Left kidney (tissue), 2 donors: ENCODE measurements around the gene PTPA. TPM values are rescaled to one million over a fixed set of nuclear protein-coding genes. Genes with fewer than 3 reads are reported as not detected.
"Not testable (repeated sequence)": the region's sequence is repeated elsewhere in the genome, so short reads cannot be mapped to it uniquely, and the experiment has no call there.

Experiments
- DNase-seq: peaks from one replicate; pipeline ENCODE4 v3.0.0-alpha.2; 2013
- polyA plus RNA-seq: library from polyadenylated mRNA; unstranded; fragments of 120-200 nt; gene quantifications from one replicate; pipeline ENCODE4 v1.2.1, GENCODE V29; 2013; ENCODE audit not compliant: insufficient read length

The PTPA gene
- polyA plus RNA-seq, 1 donor: 104 TPM

DNA sequence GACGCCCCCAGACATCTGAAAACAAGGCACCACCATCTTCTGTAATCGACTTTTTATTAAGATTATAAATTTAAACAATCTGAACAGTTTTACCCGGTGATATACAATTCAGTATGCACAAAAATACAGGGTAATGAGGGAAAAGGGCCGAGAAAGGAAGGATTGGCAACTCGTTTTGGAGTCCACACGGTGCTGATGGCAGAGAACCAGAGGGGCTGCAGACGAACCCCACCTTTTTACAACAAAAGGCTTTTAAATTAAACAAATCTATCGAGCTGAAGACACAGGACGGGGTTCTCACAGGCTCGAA, 64.3 kb downstream of the PTPA start:
- no peak for DNase-seq

DNA sequence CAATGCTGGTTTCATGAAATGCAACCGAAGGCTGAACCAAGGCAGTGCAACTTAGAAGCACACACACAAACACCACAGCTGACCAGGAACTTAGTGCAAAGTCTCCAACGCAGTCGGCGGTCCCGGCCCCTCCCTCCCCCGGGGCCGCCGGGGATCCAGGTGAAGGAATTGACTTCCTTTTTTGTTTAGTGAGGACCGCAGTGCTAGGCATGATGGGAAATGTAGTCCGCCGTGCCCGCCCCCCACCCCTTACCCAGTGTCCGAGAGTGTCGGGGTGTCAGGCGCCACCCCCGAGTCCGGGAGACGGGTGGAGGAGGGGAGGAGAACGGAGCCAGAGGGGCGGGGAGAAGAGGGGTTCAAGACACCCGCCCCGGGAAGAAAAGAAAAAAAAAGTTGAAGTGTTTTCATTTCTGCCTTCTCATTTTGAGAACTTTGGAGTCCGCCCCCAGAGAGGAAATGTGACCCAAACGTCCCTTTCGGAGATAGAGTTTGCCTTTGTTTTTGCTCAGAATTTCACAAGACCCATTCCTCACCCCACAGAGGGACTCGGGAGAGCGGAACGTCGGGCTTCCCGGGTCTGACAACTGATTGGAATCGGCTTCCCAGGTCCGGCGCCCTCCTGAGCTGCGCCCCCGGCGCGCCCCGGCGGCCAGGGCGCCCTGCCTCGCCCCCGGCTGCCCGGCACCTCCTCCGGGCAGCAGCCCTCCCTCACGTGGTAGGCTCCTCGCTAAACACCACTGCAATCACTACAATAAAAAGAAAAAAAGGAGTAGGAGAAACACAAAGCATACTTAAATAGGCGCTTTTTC, 64.8 kb downstream of the PTPA start:
- peak; percentile 93 for DNase-seq

DNA sequence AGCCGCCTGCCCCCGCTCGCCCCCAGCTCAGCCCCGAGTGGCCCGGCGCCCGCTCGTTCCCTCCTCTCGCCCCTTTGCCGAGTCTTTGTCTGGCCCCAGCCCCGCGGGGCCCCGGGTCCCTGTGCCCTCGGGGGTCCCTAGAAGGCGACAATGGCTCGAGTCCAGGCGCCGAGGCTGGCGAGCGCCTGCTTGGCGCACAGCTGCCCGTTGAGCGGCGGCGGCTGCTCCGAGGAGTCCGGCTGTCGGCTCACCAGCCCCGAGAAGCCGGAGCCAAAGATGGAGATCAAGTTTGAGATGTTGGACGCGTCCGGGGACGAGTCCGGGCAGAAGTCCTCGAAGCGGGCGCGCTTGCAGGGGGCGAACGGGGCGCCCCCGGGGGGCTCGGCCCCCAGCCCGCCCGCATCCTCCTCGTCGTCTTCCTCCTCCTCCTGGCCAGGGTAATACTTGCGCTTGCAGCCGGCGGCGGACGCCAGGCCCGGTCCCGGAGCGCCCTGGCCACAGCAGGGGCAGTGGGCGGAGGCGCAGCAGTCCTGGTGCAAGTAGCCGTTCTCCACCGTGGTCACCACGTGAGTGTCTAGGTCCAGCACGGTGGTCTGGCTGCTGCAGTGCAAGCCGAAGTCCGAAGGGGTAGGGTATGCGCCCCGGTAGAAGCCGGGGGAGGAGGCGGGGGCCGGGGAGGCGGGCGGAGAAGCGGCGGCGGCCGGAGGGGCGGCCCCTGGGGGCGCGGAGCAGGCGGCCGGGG, 65.7 kb downstream of the PTPA start:
- DNase-seq: no peak

DNA sequence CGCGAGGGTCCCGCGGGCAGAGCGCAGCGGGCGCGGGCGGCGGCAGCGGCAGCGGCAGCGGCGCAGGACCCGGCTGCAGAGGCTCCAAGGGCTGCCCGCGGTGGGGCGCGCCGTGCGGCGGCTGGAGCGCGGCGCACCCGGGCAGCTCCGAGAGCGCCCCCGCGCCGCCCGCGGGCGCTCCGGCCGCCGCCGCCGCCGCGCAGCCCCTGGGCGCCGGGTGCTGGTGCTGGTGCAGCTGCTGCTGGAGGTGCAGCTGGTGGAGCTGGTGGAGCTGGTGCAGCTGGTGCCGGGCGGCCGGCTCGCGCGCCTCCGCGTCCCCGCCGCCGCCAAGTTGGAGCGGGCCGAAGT, 66.2 kb downstream of the PTPA start:
- DNase-seq: no peak

GRCh38 chr9:129177791-129178567, 66.8 kb downstream of the PTPA start, which contains the start of gene IER5L:
IER5L (minus strand) TSS chr9:129178261; CDS start chr9:129178052, 209 bp downstream.
- DNase-seq: peak; percentile 96

GRCh38 chr9:129178568-129179382, 67.6 kb downstream of the PTPA start:
- DNase-seq: no peak

GRCh38 chr9:129181246-129181645, 70.0 kb downstream of the PTPA start:
- no peak for DNase-seq

- DNase-seq: no peak
Measured at GRCh38 chr9:129182122-129182521, 70.9 kb downstream of the PTPA start.

DNA sequence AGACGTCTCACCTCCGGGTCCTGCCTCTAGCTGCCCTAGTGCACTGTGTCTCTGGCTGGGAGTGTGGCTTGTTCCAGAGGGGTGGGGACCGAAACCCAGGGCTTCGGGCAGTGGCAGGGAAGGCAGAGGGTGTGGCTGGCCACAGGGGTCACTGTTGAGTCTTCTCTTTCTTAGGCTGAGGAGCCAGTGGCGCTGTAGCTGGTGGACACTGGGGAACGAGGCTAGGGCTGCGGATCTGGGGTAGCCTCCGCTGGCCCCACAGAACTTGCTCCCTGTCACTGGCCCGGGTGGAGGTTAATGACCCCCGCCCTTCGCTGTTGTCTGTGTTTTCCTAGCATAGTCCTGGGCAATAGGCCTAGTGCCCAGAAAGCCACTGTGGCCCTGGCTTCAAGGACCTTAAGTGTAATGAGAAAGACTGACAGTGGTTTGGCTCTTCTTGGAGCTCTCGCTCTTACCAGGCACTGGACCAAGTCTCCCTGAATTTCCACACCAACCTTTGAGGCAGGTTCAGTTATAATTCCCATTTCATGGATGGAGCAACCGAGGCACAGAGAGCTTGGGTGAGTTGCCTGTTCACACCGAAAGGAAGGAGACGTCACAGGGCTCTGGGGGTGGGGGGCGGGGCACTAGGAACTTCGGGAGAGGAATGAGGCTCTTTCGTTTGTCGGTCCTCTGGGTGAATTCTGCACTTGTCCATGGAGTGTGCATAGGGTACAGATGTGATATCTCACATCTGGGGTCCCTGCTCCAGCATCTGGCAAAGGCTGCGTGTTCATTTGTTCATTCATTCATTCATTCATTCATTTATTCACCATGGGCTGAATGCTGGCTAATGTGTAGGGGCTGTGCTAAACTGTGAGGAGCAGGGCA, 71.6 kb downstream of the PTPA start:
- no peak for DNase-seq

GRCh38 chr9:129183495-129184218, 72.4 kb downstream of the PTPA start:
- no peak for DNase-seq

DNA sequence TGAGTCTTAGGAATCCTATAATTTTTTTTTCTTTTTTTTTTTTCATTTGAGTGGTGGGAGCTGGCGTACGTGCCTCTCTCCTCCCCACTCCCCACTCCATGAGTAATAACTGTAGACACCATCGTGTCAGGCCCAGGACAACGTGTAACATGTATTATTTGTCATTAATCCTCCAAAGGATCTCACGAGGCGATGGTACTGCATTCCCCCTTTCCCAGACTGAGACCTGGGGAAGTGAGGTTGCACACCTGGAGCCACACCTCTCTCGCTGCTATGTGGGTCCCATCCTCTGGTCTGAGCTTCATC, 73.0 kb downstream of the PTPA start:
- DNase-seq: no peak

DNA sequence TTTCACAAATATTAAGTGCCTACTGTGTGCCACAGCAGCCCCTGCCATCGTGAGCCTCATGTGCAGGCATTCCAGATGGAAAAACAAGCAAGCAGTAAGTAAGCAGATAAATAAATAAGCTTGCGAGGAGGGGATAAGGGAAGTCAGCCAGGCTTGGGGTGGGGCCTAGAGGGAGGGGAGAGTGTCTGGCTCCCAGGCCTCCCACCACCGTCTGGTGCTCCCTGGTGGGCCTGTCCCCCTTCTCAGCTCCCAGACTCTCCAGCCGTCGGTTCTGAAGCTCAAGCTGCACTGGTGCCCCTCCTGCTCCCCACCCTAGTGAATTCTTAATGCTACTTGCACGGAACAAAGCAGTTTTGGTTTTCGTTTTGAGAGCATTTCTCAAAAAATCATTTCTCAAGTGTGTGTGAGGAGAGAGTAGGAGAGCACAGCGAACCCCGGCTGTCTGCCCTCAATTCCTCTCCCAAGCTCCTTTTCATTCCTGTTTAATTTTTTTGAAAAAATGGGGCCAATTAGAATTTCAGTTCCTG, 73.4 kb downstream of the PTPA start:
- DNase-seq: no peak

DNA sequence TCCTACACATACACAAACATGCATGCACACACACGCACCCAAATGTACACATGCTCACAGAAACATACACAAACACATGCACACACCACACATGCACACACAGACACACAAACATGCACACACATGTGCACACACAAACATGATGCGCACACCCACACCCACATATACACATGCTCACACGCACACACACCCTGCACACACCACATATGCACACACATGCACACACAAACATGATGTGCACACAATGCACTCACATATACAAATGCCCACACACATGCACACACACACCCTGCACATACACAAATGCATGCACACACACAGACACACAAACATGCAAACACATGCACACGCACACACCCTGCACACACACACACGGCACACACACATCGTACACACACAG, 74.2 kb downstream of the PTPA start:
- no peak for DNase-seq

DNA sequence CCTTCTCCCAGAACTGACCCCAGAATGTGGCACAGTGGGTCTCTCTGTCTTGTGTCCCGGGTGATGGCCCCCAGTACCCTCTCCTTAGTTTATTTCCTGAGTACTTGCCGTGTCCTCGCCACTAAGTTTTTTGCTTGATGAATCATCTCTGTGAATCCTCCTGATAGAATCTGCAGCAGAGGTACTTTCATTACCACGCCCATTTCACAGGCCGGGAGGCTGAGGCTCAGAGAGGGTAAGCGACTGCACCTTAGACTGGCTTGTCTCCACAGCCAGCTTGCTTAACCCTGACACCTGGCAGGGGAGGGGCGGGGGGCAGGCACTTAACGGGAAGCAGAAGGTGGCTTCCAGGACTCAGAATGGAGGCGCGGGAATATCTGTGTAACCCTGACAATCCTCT, 74.8 kb downstream of the PTPA start:
- no peak for DNase-seq

DNA sequence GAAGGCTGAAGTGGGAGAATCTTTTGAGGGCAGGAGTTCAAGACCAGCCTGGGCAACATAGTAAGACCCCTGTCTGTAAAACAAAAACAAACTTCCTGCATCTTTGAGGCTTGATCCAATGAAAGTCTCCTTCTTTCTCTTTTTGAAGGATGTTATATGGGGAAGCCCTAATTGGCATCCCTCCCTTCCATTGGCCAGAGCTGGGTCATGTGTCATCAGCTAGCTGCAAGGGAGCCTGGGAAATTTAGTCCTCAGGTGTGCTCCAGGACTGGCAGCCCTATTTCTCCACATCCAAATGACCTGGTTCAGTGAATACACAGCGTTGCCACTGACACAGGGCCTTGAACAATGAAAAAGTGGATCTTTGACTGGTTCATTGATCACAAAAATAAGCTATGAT, 75.8 kb downstream of the PTPA start:
- no peak for DNase-seq

DNA sequence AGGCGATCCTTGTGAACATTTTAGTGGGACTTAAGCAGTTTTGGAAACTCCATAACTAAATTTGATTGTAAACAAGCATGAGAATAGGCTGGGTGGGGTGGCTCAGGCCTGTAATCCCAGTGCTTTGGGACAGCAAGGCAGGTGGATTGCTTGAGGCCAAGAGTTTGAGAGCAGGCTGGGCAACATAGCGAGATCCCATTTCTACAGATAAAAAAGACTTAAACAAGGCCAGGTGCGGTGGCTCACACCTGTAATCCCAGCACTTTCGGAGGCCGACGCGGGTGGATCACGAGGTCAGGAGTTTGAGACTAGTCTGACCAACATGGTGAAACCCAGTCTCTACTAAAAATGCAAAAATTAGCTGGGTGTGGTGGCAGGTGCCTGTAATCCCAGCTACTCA, 78.8 kb downstream of the PTPA start:
- not testable (repeated sequence) for DNase-seq

- no peak for DNase-seq
Measured at GRCh38 chr9:129191234-129191633, 80.0 kb downstream of the PTPA start.

- no peak for DNase-seq
Measured at GRCh38 chr9:129193655-129194054, 82.4 kb downstream of the PTPA start.

DNA sequence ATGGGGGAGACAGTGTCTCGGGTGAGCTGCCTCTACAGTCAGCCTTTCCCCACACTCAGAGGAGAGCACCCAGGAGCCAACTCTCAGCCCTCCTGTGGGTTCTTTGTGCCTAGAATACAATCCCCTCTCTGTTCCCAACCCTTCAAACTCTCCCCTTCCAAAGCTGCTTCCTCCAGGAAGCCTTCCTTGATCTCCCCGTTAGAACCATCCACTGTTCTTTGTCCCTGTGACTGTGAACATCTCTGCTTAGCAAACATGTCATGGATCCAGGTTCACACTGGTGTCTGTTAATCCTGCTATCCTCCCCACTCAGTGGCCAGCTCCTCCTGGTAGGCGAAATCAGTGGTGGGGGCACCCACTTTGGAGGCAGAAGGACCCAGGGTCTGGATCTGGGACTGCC, 83.0 kb downstream of the PTPA start:
- no peak for DNase-seq

DNA sequence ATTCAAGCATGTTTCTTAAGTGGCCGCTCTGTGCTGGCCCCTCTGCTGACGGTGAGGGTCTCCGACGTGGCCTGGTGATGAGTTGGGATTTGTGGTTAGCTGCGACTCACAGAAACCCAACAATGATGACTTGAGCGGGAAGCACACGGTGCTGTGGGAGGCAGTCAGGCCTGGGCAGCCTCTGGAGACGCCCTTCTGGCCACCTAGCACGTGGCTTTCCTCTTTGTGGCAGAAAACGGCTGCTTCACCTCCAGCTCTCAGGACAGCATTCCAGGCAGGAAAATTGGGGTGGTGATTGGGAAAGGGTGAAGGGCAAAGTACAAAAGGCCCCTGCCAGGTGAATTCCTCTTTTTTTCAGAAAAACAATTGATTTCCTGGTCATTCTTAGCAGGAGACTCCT, 84.4 kb downstream of the PTPA start:
- no peak for DNase-seq
